Measurements from ENCODE around the gene HDAC1. TPM values are rescaled to one million over a fixed set of nuclear protein-coding genes. Genes with fewer than 3 reads are reported as not detected.
"Not testable (repeated sequence)": the region's sequence is repeated elsewhere in the genome, so short reads cannot be mapped to it uniquely, and the experiment has no call there.

HDAC1 gene
- polyA plus RNA-seq, 1 experiment, result 172 TPM

GRCh38 chr1:32274646-32275340 is 17.1 kb upstream of the HDAC1 start:
- H3K27ac ChIP-seq (ENCODE audit: low read depth, low read length), result no peak overlapping the region
- DNase-seq (ENCODE audit: low read depth, low spot score), result no peak
- TF ChIP-seq CTCF (IDR thresholded peaks at IDR 0.05; ENCODE audit: low read depth, low read length), result no peak
- ChIA-PET CTCF (no interaction called here), POLR2A (no interaction called here)
- peaks cover 31% of the 10 kb centered on the region for H3K27me3 ChIP-seq (ENCODE audit: control insufficient read depth, insufficient read depth, low read length)
- peaks cover 9% of the 10 kb centered on the region; the same call in 1 of the 2 replicates for H3K9me3 ChIP-seq (ENCODE audit: control insufficient read depth, insufficient read depth, low read length)
- H3K4me3 ChIP-seq (ENCODE audit: low read depth, low read length), result no peak overlapping the region

GRCh38 chr1:32275424-32275823 is 16.5 kb upstream of the HDAC1 start:
- Histone ChIP-seq H3K27ac (ENCODE audit: low read depth, low read length) (no peak overlapping the region), H3K27me3 (ENCODE audit: control insufficient read depth, insufficient read depth, low read length) (peaks cover 31% of the 10 kb centered on the region), H3K4me3 (ENCODE audit: low read depth, low read length) (no peak overlapping the region), H3K9me3 (ENCODE audit: control insufficient read depth, insufficient read depth, low read length) (peaks cover 9% of the 10 kb centered on the region; the same call in 1 of the 2 replicates)
- POLR2A ChIA-PET, result no interaction called here
- CTCF ChIA-PET, result no interaction called here
- no peak for TF ChIP-seq CTCF (IDR thresholded peaks at IDR 0.05; ENCODE audit: low read depth, low read length)
- DNase-seq (ENCODE audit: low read depth, low spot score), result no peak

- Histone ChIP-seq H3K27me3 (ENCODE audit: control insufficient read depth, insufficient read depth, low read length) (peaks cover 31% of the 10 kb centered on the region), H3K4me3 (ENCODE audit: low read depth, low read length) (no peak overlapping the region), H3K9me3 (ENCODE audit: control insufficient read depth, insufficient read depth, low read length) (peaks cover 9% of the 10 kb centered on the region; the same call in 1 of the 2 replicates), H3K27ac (ENCODE audit: low read depth, low read length) (no peak overlapping the region)
- CTCF ChIA-PET, result no interaction called here
- no peak for DNase-seq (ENCODE audit: low read depth, low spot score)
- no peak for TF ChIP-seq CTCF (IDR thresholded peaks at IDR 0.05; ENCODE audit: low read depth, low read length)
- POLR2A ChIA-PET, result interaction anchor here (0.7 kb wide), 1 partner anchor 35 kb away, joined by 3 read pairs; no protein-coding TSS in a partner anchor
Measured at GRCh38 chr1:32276032-32276782, 15.7 kb upstream of the HDAC1 start.

- DNase-seq (ENCODE audit: low read depth, low spot score); CTCF ChIA-PET; H3K9me3 ChIP-seq (ENCODE audit: control insufficient read depth, insufficient read depth, low read length); H3K27me3 ChIP-seq (ENCODE audit: control insufficient read depth, insufficient read depth, low read length); H3K4me3 ChIP-seq (ENCODE audit: low read depth, low read length); H3K27ac ChIP-seq (ENCODE audit: low read depth, low read length); POLR2A ChIA-PET: not testable (repeated sequence)
Measured at GRCh38 chr1:32284777-32285176, 7.1 kb upstream of the HDAC1 start.

- no peak overlapping the region for H3K4me3 ChIP-seq (ENCODE audit: low read depth, low read length)
- no peaks in the 10 kb centered on the region for H3K9me3 ChIP-seq (ENCODE audit: control insufficient read depth, insufficient read depth, low read length)
- no peak overlapping the region for H3K27ac ChIP-seq (ENCODE audit: low read depth, low read length)
- POLR2A ChIA-PET, result interaction anchor here (0.6 kb wide), 1 partner anchor 32 kb away, joined by 3 read pairs; no protein-coding TSS in a partner anchor
- no peak for TF ChIP-seq CTCF (IDR thresholded peaks at IDR 0.05; ENCODE audit: low read depth, low read length)
- CTCF ChIA-PET, result no interaction called here
- no peak for DNase-seq (ENCODE audit: low read depth, low spot score)
- H3K27me3 ChIP-seq (ENCODE audit: control insufficient read depth, insufficient read depth, low read length), result no peaks in the 10 kb centered on the region
Measured at GRCh38 chr1:32285658-32286057, 6.2 kb upstream of the HDAC1 start.
